GM23338 (cell line): ENCODE data around the gene SLC25A11. TPM values are rescaled to one million over a fixed set of nuclear protein-coding genes. Genes with fewer than 3 reads are reported as not detected.
A peak's percentile ranks its signal among the peaks of the same experiment; 100 is the strongest.

Experiments used
- ATAC-seq: fragments of 200-7000 bp; cut with Tn5 transposase; 3 replicates; pipeline ENCODE4 v1.9.1; 2020
- DNase-seq: peaks from one replicate; pipeline ENCODE4 v3.0.0-alpha.2; 2015; ENCODE audit warnings: low spot score
- H2AFZ ChIP-seq: fragments of 200-600 bp; sonication (generic); 2 replicates; pipeline ENCODE4 v1.8.0; 2016; ENCODE audit warnings: antibody characterized with exemption, mild to moderate bottlenecking, moderate library complexity
- H3F3A ChIP-seq: fragments of 200-600 bp; sonication (generic); replicated peaks from 2 replicates; pipeline ENCODE4 v1.8.0; 2017; ENCODE audit warnings: antibody characterized with exemption, mixed run types, low read depth
- H3K27ac ChIP-seq: fragments of 200-600 bp; sonication (generic); 2 replicates; pipeline ENCODE4 v1.6.1; 2016; ENCODE audit warnings: low read depth
- H3K27me3 ChIP-seq: fragments of 200-600 bp; sonication (generic); 2 replicates; pipeline ENCODE4 v1.8.0; 2016; ENCODE audit warnings: mild to moderate bottlenecking, mixed run types, moderate library complexity; ENCODE audit not compliant: insufficient read depth
- H3K36me3 ChIP-seq: fragments of 200-600 bp; sonication (generic); 2 replicates; pipeline ENCODE4 v1.8.0; 2016; ENCODE audit warnings: mild to moderate bottlenecking; ENCODE audit not compliant: insufficient read depth
- H3K4me1 ChIP-seq: fragments of 200-600 bp; sonication (generic); 2 replicates; pipeline ENCODE4 v1.8.0; 2016; ENCODE audit warnings: mild to moderate bottlenecking, moderate library complexity; ENCODE audit not compliant: insufficient read depth
- H3K4me2 ChIP-seq: fragments of 200-600 bp; sonication (generic); 2 replicates; pipeline ENCODE4 v1.7.1; 2017; ENCODE audit warnings: mixed run types
- H3K4me3 ChIP-seq: fragments of 200-600 bp; sonication (generic); 2 replicates; pipeline ENCODE4 v1.6.1; 2016; ENCODE audit warnings: mixed run types
- H3K79me2 ChIP-seq: fragments of 200-600 bp; sonication (generic); replicated peaks from 2 replicates; pipeline ENCODE4 v1.8.0; 2017; ENCODE audit warnings: mild to moderate bottlenecking; ENCODE audit not compliant: insufficient read depth
- H3K9me2 ChIP-seq: fragments of 200-600 bp; sonication (generic); 2 replicates; pipeline ENCODE4 v1.8.0; 2017; ENCODE audit not compliant: insufficient read depth
- H4K20me1 ChIP-seq: fragments of 200-600 bp; sonication (generic); replicated peaks from 2 replicates; pipeline ENCODE4 v1.8.0; 2017; ENCODE audit warnings: mild to moderate bottlenecking; ENCODE audit not compliant: insufficient read depth
- H3K27ac Mint-ChIP-seq: 2 replicates; pipeline ENCODE4 v1.8.0; 2020; ENCODE audit warnings: inconsistent platforms, mild to moderate bottlenecking, moderate library complexity, mixed read lengths
- H3K27me3 Mint-ChIP-seq: 3 replicates; pipeline ENCODE4 v1.8.0; 2022; ENCODE audit warnings: low read depth, mild to moderate bottlenecking, moderate library complexity, mixed read lengths, inconsistent platforms; ENCODE audit not compliant: insufficient read depth, poor library complexity
- H3K36me3 Mint-ChIP-seq: 3 replicates; pipeline ENCODE4 v1.8.0; 2021; ENCODE audit warnings: low read depth, mild to moderate bottlenecking, inconsistent platforms, moderate library complexity, mixed read lengths
- H3K4me1 Mint-ChIP-seq: 3 replicates; pipeline ENCODE4 v1.8.0; 2020; ENCODE audit warnings: mild to moderate bottlenecking, inconsistent platforms, mixed read lengths
- H3K4me3 Mint-ChIP-seq: 3 replicates; pipeline ENCODE4 v1.8.0; 2021; ENCODE audit warnings: moderate library complexity, mild to moderate bottlenecking, inconsistent platforms, mixed read lengths
- H3K9me3 Mint-ChIP-seq: 3 replicates; pipeline ENCODE4 v1.8.0; 2020; ENCODE audit warnings: moderate library complexity, mild to moderate bottlenecking, inconsistent platforms, mixed read lengths
- EZH2 ChIP-seq: fragments of 200-600 bp; sonication (generic); IDR thresholded peaks from one replicate; pipeline ENCODE4 v1.8.0; 2017; ENCODE audit warnings: antibody characterized with exemption, mild to moderate bottlenecking, low read depth; ENCODE audit not compliant: unreplicated experiment
- JUNB ChIP-seq: IDR thresholded peaks from one replicate; pipeline ENCODE4 v1.6.1; 2016; ENCODE audit warnings: antibody characterized with exemption; ENCODE audit not compliant: unreplicated experiment
- POLR2AphosphoS5 ChIP-seq: IDR thresholded peaks from 2 replicates; pipeline ENCODE4 v1.6.1; 2016; ENCODE audit warnings: antibody characterized with exemption, low read depth
- ZNF114 ChIP-seq: fragments of 250-450 bp; sonication (Bioruptor Pico); IDR thresholded peaks from 2 replicates; pipeline ENCODE4 v1.5.0; 2020; ENCODE audit warnings: mild to moderate bottlenecking, moderate library complexity
- polyA plus RNA-seq: library from polyadenylated mRNA; unstranded; fragments of >200 nt; fragmentation: Nextera tagmentation; extraction: Ambion mirVana; gene quantifications from 2 replicates; pipeline ENCODE4 v1.2.1, GENCODE V29; 2016
- total RNA-seq: library from RNA; depleted of rRNA; stranded (reverse); fragments of >200 nt; shearing (Covaris generic); gene quantifications from 2 replicates; pipeline ENCODE4 v1.2.3, GENCODE V29; 2014
- TF ChIP-seq, protein P1 (sequence below), 2 experiments: fragments of 200-600 bp in 1 of 2; sonication (generic) in 1 of 2; conservative IDR thresholded peaks; 2 replicates each; pipeline versions ENCODE4 v1.5.1 to v1.6.1; 2016 to 2017; ENCODE audit warnings: antibody characterized with exemption in 2 of 2, low read depth in 2 of 2, mild to moderate bottlenecking in 2 of 2, moderate library complexity in 1 of 2
- TF ChIP-seq, protein P2 (sequence below): IDR thresholded peaks from one replicate; pipeline ENCODE4 v1.6.1; 2018; ENCODE audit warnings: antibody characterized with exemption; ENCODE audit not compliant: unreplicated experiment
- TF ChIP-seq, protein P3 (sequence below): fragments of 250-450 bp; sonication (Bioruptor Pico); IDR thresholded peaks from 2 replicates; pipeline ENCODE4 v1.5.0; 2020; ENCODE audit warnings: mild to moderate bottlenecking, moderate library complexity

The SLC25A11 gene
- total and polyA plus RNA-seq, 2 experiments from 2014 or later = 37.8 to 73.6 TPM

DNA sequence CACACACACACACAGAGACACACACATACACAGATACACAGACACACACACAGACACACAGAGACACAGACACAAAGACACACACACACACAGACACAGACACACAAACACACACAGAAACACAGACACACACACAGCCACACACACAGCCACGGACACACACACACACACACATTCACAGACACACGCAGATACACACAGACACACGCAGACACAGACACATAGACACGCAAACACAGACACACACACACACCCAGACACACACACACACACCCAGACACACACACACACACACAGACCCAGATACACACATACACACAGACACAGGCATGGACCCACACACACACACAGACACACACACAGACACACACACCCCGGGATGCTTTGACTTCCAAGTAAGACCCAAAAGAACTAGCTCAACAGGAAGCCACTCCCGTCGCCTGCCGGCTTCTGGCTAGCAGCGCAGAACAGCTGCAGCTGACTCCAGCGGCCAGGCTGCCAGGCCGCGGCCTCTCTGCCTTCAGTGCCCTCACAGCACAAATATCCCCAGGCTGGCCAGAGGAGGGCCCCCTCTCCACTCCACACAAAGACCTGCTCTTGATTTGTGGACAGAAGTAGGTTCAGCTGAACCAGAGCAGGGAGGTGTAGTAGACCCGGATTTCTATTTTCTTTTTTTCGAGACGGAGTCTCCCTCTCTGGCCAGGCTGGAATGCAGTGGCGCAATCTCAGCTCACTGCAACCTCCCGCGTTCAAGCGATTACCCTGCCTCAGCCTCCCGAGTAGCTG is 30.9 kb downstream of the SLC25A11 start:
- Mint-ChIP-seq H3K4me3 (no peak overlapping the region), H3K4me1 (no peaks in the 10 kb centered on the region; the same call in 2 of the 3 replicates), H3K9me3 (no peaks in the 10 kb centered on the region), H3K27ac (no peak overlapping the region), H3K27me3 (peaks cover 8% of the 10 kb centered on the region), H3K36me3 (no peaks in the 10 kb centered on the region)
- no peak overlapping the region for H3K4me3 ChIP-seq
- H3F3A ChIP-seq = peaks cover 14% of the 10 kb centered on the region
- TF ChIP-seq EZH2 = no peak
- TF ChIP-seq, protein P1, sequence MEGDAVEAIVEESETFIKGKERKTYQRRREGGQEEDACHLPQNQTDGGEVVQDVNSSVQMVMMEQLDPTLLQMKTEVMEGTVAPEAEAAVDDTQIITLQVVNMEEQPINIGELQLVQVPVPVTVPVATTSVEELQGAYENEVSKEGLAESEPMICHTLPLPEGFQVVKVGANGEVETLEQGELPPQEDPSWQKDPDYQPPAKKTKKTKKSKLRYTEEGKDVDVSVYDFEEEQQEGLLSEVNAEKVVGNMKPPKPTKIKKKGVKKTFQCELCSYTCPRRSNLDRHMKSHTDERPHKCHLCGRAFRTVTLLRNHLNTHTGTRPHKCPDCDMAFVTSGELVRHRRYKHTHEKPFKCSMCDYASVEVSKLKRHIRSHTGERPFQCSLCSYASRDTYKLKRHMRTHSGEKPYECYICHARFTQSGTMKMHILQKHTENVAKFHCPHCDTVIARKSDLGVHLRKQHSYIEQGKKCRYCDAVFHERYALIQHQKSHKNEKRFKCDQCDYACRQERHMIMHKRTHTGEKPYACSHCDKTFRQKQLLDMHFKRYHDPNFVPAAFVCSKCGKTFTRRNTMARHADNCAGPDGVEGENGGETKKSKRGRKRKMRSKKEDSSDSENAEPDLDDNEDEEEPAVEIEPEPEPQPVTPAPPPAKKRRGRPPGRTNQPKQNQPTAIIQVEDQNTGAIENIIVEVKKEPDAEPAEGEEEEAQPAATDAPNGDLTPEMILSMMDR (conservative IDR thresholded peaks at IDR 0.05; ENCODE audit: low read depth in 2 of 2) = peak; percentile 82 to 95
- TF ChIP-seq JUNB = no peak
- no peak for TF ChIP-seq POLR2AphosphoS5
- TF ChIP-seq, protein P2, sequence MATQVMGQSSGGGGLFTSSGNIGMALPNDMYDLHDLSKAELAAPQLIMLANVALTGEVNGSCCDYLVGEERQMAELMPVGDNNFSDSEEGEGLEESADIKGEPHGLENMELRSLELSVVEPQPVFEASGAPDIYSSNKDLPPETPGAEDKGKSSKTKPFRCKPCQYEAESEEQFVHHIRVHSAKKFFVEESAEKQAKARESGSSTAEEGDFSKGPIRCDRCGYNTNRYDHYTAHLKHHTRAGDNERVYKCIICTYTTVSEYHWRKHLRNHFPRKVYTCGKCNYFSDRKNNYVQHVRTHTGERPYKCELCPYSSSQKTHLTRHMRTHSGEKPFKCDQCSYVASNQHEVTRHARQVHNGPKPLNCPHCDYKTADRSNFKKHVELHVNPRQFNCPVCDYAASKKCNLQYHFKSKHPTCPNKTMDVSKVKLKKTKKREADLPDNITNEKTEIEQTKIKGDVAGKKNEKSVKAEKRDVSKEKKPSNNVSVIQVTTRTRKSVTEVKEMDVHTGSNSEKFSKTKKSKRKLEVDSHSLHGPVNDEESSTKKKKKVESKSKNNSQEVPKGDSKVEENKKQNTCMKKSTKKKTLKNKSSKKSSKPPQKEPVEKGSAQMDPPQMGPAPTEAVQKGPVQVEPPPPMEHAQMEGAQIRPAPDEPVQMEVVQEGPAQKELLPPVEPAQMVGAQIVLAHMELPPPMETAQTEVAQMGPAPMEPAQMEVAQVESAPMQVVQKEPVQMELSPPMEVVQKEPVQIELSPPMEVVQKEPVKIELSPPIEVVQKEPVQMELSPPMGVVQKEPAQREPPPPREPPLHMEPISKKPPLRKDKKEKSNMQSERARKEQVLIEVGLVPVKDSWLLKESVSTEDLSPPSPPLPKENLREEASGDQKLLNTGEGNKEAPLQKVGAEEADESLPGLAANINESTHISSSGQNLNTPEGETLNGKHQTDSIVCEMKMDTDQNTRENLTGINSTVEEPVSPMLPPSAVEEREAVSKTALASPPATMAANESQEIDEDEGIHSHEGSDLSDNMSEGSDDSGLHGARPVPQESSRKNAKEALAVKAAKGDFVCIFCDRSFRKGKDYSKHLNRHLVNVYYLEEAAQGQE = no peak
- TF ChIP-seq ZNF114 (CRISPR knock-in tag) = no peak
- TF ChIP-seq, protein P3, sequence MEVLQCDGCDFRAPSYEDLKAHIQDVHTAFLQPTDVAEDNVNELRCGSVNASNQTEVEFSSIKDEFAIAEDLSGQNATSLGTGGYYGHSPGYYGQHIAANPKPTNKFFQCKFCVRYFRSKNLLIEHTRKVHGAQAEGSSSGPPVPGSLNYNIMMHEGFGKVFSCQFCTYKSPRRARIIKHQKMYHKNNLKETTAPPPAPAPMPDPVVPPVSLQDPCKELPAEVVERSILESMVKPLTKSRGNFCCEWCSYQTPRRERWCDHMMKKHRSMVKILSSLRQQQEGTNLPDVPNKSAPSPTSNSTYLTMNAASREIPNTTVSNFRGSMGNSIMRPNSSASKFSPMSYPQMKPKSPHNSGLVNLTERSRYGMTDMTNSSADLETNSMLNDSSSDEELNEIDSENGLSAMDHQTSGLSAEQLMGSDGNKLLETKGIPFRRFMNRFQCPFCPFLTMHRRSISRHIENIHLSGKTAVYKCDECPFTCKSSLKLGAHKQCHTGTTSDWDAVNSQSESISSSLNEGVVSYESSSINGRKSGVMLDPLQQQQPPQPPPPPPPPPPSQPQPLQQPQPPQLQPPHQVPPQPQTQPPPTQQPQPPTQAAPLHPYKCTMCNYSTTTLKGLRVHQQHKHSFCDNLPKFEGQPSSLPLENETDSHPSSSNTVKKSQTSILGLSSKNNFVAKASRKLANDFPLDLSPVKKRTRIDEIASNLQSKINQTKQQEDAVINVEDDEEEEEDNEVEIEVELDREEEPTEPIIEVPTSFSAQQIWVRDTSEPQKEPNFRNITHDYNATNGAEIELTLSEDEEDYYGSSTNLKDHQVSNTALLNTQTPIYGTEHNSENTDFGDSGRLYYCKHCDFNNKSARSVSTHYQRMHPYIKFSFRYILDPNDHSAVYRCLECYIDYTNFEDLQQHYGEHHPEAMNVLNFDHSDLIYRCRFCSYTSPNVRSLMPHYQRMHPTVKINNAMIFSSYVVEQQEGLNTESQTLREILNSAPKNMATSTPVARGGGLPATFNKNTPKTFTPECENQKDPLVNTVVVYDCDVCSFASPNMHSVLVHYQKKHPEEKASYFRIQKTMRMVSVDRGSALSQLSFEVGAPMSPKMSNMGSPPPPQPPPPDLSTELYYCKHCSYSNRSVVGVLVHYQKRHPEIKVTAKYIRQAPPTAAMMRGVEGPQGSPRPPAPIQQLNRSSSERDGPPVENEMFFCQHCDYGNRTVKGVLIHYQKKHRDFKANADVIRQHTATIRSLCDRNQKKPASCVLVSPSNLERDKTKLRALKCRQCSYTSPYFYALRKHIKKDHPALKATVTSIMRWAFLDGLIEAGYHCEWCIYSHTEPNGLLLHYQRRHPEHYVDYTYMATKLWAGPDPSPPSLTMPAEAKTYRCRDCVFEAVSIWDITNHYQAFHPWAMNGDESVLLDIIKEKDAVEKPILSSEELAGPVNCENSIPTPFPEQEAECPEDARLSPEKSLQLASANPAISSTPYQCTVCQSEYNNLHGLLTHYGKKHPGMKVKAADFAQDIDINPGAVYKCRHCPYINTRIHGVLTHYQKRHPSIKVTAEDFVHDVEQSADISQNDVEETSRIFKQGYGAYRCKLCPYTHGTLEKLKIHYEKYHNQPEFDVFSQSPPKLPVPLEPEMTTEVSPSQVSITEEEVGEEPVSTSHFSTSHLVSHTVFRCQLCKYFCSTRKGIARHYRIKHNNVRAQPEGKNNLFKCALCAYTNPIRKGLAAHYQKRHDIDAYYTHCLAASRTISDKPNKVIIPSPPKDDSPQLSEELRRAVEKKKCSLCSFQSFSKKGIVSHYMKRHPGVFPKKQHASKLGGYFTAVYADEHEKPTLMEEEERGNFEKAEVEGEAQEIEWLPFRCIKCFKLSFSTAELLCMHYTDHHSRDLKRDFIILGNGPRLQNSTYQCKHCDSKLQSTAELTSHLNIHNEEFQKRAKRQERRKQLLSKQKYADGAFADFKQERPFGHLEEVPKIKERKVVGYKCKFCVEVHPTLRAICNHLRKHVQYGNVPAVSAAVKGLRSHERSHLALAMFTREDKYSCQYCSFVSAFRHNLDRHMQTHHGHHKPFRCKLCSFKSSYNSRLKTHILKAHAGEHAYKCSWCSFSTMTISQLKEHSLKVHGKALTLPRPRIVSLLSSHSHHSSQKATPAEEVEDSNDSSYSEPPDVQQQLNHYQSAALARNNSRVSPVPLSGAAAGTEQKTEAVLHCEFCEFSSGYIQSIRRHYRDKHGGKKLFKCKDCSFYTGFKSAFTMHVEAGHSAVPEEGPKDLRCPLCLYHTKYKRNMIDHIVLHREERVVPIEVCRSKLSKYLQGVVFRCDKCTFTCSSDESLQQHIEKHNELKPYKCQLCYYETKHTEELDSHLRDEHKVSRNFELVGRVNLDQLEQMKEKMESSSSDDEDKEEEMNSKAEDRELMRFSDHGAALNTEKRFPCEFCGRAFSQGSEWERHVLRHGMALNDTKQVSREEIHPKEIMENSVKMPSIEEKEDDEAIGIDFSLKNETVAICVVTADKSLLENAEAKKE (CRISPR knock-in tag) = no peak
- peak; percentile 97 for ATAC-seq
- peak; percentile 96 for DNase-seq
- H3K27me3 ChIP-seq = no peaks in the 10 kb centered on the region
- no peaks in the 10 kb centered on the region for H3K36me3 ChIP-seq
- no peaks in the 10 kb centered on the region for H4K20me1 ChIP-seq
- H2AFZ ChIP-seq = peak overlapping the region; percentile 70
- no peaks in the 10 kb centered on the region for H3K79me2 ChIP-seq
- H3K4me2 ChIP-seq = peak overlapping the region; percentile 61; the same call in 1 of the 2 replicates
- peaks cover 6% of the 10 kb centered on the region for H3K4me1 ChIP-seq
- H3K9me2 ChIP-seq = no peaks in the 10 kb centered on the region
- peak overlapping the region; percentile 35; the same call in 1 of the 2 replicates for H3K27ac ChIP-seq
